Esophagus squamous epithelium (tissue), 4 donors: ENCODE results near the gene SLC26A4.

Experiments
- POLR2A ChIP-seq, 4 donors: fragments of 450-650 bp; IDR thresholded peaks; one replicate each; pipeline ENCODE4 v1.6.1; 2017; ENCODE audit warnings: antibody characterized with exemption in 4 of 4, mild to moderate bottlenecking in 4 of 4, moderate library complexity in 3 of 4
- TF ChIP-seq, protein P1 (sequence below), 6 experiments: fragments of 450-650 bp in 4 of 6; fragments of 200-600 bp in 2 of 6; sonication (generic) in 2 of 6; IDR thresholded peaks; one replicate each; pipeline ENCODE4 v1.5.1; 2016 to 2019; ENCODE audit warnings: antibody characterized with exemption in 6 of 6, mild to moderate bottlenecking in 4 of 6, moderate library complexity in 4 of 6

DNA sequence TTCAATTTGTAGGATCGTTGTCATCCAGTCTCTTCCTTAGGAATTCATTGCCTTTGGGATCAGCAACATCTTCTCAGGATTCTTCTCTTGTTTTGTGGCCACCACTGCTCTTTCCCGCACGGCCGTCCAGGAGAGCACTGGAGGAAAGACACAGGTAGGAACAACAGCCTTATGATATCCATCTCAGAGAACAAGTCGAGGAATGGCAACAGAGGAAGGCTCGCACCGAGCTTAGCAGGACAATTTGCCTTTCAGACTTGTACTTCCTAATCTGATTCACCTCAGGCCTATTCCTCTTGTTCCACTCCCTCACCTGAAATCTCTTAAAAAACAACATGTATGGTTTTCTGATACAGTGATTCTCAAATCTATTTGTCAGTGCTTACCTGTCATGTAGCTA is 29.5 kb downstream of the SLC26A4 start:
- TF ChIP-seq, protein P1, sequence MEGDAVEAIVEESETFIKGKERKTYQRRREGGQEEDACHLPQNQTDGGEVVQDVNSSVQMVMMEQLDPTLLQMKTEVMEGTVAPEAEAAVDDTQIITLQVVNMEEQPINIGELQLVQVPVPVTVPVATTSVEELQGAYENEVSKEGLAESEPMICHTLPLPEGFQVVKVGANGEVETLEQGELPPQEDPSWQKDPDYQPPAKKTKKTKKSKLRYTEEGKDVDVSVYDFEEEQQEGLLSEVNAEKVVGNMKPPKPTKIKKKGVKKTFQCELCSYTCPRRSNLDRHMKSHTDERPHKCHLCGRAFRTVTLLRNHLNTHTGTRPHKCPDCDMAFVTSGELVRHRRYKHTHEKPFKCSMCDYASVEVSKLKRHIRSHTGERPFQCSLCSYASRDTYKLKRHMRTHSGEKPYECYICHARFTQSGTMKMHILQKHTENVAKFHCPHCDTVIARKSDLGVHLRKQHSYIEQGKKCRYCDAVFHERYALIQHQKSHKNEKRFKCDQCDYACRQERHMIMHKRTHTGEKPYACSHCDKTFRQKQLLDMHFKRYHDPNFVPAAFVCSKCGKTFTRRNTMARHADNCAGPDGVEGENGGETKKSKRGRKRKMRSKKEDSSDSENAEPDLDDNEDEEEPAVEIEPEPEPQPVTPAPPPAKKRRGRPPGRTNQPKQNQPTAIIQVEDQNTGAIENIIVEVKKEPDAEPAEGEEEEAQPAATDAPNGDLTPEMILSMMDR (IDR thresholded peaks at IDR 0.05), result no peak
- no peak for TF ChIP-seq POLR2A (IDR thresholded peaks at IDR 0.05)
